Cortex of kidney (tissue), 1 donor: ENCODE data around the gene PARN.
"Not testable (repeated sequence)": the region's sequence is repeated elsewhere in the genome, so short reads cannot be mapped to it uniquely, and the experiment has no call there.

ENCODE experiments used
- DNase-seq: peaks from one replicate; lab custom pipeline; 2025; lab: John Stamatoyannopoulos, UW

The PARN gene, protein sequence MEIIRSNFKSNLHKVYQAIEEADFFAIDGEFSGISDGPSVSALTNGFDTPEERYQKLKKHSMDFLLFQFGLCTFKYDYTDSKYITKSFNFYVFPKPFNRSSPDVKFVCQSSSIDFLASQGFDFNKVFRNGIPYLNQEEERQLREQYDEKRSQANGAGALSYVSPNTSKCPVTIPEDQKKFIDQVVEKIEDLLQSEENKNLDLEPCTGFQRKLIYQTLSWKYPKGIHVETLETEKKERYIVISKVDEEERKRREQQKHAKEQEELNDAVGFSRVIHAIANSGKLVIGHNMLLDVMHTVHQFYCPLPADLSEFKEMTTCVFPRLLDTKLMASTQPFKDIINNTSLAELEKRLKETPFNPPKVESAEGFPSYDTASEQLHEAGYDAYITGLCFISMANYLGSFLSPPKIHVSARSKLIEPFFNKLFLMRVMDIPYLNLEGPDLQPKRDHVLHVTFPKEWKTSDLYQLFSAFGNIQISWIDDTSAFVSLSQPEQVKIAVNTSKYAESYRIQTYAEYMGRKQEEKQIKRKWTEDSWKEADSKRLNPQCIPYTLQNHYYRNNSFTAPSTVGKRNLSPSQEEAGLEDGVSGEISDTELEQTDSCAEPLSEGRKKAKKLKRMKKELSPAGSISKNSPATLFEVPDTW

DNA sequence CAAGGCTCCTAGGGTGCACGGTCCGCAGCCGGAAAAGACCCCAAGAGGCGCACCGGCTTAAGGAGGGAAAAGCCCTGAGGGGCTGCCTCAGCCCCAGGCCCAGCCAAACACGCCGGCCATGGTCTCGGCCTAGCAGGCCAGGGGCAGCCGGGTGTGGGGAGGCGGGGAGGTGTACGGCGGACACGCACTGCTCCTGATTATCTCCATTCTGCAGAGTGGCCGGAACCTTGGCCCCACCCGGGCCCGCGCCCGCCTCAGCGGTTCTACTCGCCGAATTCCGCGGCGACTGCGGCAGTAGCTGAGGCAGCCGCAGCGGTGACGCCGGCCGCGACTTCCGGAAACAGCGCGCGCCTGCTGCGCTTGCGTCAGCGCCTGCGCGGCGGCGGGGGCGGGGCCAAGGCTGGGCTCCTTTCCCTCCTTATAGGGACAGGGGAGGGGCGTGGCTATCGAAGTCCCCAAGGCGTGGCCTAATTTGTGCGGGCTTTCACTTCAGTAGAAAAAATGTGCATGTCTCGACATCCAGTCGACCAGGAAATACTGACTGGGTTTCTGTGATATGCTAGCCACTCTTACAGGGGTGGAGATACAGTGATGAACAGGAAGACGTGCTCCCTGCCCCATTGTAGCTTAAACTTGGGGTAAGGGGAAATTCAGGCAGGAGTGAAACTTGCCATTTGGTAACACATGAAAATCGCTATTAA is at the start of gene PARN:
Gene PARN, minus strand, starts transcription at position 342 of the 701 bp plus-strand sequence. Its CDS starts 135 bp downstream, at position 207.
- DNase-seq = peak; percentile 31

DNA sequence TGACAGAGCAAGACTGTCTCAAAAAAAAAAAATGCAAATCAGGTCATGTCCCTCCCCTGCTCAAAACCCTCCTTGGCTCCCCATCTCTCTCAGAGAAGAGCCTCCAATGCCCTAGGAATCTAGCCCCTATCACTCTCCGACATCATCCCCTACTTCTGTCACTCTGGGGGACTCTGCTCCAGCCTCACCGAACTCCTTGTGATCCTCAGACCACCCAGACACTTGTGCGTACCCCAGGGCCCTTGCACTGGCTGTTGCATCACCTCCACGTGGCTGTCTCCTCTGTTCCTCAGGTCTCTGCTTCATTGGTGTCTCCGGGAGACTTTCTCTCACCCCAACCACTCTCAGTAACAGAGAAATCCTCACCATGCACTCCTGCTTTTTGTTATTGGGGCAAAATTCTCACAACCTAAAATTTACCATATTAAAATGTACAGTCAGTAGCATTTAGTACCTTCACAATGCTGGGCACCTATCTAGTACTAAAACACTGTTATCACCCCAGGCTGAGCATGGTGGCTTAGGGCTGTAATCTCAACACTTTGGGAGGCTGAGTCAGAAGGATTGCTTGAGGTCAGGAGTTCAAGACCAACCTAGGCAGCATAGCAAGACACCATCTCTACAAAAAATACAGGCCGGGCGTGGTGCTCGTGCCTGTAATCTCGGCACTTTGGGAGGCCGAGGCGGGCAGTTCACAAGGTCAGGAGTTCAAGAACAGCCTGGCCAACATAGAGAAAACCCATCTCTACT is 48.9 kb upstream of the PARN start:
- no peak for DNase-seq

DNA sequence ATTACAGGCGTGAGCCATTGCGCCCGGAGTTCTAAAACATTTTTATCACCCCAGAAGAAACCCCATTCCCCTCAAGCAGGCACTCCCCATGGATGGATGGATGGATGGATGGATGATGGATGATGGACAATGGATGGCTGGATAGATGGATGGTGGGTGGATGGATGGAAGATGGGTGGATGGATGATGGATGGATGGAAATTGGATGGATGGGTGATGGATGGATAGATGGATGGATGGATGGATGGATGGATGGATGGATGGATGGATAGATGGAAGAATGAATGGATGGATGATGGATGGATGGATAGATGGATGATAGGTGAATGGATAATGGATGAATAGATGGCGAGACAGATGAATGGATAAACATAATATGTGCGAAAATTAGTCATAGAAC is 47.6 kb upstream of the PARN start:
- DNase-seq = no peak

DNA sequence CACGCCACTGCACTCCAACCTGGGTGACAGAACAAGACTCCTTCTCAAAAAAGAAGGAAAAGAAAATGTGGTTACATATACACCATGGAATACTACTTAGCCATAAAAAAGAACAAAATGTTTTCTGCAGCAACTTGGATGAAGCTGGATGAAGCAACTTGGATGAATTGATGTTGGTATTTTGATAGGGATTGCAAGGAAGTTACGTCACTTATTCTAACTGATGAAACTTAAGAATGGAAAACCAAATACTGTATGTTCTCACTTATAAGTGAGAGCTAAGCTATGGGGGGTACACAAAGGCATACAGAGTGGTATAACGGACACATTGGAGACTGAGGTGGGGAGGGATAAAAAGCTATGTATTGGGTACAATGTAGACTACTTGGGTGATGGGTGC is 46.6 kb upstream of the PARN start:
- DNase-seq = no peak

DNA sequence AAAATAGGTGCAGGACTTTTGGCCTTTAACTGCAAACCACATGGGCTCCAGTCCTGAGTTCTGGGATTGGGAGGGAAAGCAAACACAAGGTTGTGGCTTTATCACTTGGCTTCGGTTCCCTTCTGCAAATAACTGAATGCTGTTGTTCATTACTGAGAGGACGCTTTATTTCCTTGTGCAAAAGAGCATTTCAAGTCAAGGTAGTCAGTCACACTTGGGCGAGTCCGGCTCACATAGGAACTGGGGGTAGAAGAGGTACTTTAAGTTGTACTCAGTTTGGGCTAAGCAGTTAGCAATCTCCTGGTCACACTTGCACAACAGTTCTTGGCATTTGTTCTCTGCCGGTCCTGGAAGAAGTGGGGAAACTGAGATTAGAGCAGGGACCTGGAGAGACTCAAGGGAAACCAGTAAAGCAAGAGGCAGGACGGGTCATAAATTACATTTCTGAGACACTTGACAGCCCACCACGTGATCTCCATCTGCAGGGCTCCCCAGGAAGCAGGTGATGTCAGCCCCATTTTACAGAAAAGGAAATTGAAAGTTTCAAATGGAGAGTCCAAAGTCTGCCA is 42.4 kb upstream of the PARN start:
- no peak for DNase-seq

DNA sequence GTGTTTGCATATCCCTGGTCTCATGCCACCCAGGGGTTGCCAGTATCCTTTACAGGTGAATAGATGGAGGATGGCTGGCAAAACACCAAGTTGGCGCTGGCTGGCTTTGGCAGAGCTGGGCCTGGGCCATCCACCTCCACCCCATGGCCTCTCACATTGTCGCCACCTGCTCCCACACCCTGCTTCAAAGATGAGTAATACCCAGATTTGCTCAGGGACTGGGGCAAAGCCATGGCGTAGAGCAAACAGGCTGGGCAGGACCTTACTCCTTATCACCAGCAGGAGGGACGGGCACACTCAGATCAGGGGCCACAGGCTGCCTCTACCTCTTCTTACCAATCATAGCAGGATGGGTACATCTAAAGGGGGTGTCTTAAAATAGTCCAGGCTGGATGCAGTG is 39.7 kb upstream of the PARN start:
- DNase-seq = no peak

DNA sequence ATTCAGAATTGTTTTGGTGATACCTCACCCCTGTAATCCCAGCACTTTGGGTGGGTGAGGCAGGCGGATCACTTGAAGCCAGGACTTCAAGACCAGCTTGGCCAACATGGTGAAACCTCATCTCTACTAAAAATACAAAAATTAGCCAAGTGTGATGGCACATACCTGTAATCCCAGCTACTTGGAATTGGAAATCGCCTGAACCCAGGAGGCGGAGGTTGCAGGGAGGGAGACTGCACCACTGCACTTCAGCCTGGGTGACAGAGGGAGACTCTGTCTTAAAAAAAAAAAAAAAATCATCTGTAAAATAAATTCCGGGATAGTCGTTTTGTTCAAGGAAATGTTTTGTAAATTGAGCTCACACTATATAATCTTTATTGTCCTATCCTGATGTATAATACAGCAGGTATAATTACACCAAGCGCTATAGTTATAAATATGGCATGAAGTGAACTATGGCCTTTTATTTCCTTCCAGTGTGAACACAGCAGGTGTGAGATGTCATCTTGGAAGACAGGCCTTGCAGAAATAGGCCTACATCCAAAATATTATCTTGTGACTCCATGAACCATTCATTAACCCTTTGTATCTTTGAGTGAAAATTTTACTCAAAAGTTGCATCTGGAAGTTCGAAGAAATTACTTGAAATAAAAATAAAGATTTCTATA is 38.6 kb upstream of the PARN start:
- no peak for DNase-seq

DNA sequence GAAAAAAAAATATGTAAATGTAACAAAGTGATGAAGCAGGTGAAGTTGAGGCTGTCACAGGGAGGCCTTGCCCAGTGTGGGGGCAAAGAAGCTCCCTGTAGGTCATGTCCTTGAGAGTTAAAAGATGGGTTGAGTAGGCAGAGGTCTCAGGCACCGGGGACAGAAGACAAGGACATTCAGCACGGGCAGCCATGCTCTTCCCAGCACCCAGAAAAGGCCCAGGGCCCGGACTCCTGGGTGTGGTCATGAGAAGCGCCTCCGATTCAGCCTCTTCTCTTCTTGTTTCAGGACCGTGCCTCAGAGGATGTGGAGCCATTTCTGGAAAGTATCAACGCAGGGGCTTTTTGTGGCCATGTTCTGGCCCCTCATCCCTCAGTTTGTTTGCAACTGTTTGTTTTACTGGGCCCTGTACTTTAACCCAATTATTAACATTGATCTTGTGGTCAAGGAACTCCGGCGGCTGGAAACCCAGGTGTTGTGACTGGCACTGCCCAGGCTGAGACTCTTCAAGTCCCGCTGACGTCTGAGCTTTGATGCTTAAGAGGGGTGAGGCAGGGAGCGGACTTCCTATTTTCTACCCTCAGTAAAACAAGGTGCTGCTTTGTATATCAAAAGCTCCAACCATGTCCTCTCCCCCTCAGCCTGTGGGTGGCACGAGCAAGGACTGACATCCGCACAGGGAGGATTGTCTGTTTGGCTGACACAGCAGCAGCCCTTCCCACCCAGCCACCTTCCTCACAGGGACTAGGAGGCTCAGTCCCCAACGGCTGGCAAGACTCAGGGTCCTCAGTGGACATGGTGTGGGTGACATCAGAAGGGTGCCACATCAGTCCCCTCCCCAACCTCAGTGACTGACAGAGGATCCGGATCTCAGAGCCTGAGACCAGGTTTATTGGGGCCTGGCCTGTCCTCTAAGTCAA is 37.5 kb upstream of the PARN start:
- no peak for DNase-seq

DNA sequence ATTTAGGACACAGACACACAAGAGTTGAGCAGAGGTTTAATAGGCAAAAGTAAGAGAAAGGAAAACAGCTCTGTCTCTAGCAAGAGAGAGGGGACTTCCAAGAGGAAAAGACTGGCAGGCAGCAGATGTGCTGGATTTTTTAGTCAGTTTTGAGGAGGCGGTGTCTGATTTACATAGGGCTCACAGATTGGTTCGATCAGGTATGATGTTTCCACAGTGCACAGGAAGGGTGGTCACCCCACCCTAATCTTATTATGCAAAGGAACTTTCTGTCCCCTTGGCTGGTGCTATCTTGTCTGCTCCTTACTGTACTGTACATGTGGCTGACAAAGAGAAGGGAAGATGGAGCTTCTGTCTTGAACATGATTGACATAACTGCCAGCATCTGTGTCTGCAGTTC is 28.0 kb upstream of the PARN start:
- no peak for DNase-seq

DNA sequence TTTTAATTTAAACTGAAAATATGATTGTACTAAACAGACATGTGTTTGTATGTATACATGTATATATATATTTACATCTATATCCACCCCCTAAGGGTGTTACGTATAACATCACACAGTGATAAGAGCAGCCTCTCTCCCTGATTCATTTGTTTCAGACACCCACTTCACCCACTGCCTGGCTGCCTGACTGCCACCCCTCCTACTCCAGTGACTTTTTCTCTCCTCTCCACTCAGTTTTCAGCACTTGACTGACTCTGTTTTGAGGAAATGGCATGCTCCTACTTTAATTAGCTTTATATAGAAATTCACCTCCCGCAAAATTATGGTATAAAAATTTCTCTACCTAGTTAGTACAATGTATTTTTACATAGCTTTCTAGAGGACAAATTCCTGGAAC is 22.7 kb upstream of the PARN start:
- DNase-seq = no peak

DNA sequence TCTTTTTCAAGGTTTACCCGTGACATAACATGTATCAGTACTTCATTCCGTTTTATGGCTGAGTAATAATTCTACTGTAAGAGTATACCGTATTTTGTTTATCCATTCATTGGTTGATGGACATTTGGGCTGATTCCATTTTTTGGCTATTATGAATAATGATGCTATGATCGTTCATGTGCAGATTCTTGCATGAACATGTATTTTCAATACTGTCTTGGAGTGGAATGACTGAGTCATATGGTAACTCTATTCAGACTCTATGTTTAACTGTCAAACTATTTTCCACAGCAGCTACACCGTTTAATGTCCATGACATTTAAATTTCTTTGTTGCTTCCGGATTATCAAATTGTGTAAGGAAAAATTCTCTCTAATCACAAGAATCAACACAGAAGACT is 20.6 kb upstream of the PARN start:
- no peak for DNase-seq

DNA sequence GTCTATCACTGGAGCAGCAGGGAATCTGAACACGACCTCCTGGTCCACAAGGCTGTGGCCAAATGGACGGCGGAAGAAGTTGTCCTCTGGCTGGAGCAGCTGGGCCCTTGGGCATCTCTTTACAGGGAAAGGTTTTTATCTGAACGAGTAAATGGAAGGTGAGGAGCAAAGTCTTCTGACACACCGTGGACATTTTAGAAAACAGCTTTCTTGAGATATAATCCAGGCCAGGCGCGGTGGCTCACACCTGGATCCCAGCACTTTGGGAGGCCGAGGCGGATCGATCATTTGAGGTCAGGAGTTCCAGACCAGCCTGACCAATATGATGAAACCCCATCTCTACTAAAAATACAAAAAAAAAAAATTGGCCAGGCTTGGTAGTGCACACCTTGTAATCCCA is 19.8 kb upstream of the PARN start:
- DNase-seq = no peak

DNA sequence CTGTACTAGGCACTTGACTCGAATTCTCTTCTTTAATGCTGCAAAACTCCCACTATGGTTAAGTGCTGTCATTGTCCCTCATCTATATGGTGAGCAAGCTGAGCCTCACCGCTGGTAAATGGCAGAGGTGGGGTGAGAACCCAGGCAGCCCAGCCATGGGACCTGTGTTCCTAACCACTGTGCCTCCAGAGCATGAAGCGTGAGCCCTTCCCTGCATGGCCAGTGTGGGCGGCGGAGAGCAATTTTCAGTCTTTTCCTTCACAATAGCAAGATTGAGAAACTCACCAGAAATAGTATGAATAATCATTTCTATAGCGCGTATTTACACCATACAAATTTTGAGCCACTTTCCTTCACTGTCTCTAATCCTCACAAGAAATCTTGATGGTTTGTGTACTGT is 11.9 kb upstream of the PARN start:
- DNase-seq = no peak

DNA sequence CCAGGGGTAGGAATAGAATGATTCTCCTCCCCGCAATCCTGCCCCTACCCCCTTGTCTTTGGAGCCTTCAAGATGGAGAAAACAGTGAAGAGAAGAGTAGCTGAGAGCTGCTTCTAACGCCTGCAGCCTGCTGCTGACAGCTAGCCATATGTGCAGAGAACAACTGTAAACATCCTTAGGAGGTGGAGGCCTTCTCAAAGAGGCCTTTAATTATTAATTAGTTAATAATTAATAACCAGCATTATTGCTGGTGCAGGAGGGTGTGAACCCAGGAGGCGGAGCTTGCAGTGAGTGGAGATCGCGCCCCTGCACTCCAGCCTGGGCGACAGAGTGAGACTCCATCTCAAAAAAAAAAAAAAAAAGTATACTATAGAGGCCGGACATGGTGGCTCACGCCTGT is 11.1 kb upstream of the PARN start:
- DNase-seq = no peak

DNA sequence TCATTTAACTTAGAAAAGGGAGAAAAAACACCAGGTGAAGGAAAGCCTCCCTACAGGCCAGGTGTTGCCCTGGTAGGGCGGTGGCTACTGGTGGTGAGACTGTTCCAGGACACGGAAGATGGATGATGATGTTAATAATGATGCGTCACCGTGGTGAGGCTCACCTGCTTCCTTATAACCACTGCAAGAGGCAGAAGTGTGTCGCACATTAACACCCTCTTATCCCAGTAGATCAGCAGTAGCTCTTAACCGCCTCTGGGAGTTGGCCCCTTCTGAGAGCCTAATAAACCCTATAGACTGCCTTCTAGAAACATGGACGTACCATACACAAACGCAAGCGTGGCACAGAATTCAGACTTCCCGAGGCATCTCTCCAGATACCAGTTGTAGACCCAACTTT is 10.5 kb upstream of the PARN start:
- no peak for DNase-seq

DNA sequence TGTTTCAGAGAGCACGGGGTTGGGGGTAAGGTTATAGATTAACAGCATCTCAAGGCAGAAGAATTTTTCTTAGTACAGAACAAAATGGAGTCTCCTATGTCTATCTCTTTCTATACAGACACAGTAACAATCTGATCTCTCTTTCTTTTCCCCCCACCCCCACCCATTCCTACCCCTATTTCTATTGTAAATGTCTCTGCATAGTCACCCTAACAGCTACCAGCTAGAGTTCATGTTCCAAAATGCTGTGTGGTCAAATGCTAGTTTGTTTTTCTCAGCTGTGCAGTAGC is 6.8 kb upstream of the PARN start:
- DNase-seq = not testable (repeated sequence)

DNA sequence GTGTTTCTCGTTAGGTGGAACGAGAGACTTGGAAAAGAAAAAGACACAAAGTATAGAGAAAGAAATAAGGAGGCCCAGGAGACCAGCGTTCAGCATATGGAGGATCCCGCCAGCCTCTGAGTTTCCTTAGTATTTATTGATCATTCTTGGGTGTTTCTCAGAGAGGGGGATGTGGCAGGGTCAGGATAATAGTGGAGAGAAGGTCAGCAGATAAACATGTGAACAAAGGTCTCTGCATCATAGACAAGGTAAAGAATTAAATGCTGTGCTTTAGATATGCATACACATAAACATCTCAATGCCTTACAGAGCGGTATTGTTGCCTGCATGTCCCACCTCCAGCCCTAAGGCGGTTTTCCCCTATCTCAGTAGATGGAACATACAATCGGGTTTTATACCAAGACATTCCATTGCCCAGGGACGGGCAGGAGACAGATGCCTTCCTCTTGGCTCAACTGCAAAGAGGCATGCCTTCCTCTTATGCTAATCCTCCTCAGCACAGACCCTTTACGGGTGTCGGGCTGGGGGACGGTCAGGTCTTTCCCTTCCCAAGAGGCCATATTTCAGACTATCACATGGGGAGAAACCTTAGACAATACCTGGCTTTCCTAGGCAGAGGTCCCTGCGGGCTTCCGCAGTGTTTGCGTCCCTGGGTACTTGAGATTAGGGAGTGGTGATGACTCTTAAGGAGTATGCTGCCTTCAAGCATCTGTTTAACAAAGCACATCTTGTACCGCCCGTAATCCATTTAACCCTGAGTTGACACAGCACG is 6.3 kb upstream of the PARN start:
- not testable (repeated sequence) for DNase-seq

DNA sequence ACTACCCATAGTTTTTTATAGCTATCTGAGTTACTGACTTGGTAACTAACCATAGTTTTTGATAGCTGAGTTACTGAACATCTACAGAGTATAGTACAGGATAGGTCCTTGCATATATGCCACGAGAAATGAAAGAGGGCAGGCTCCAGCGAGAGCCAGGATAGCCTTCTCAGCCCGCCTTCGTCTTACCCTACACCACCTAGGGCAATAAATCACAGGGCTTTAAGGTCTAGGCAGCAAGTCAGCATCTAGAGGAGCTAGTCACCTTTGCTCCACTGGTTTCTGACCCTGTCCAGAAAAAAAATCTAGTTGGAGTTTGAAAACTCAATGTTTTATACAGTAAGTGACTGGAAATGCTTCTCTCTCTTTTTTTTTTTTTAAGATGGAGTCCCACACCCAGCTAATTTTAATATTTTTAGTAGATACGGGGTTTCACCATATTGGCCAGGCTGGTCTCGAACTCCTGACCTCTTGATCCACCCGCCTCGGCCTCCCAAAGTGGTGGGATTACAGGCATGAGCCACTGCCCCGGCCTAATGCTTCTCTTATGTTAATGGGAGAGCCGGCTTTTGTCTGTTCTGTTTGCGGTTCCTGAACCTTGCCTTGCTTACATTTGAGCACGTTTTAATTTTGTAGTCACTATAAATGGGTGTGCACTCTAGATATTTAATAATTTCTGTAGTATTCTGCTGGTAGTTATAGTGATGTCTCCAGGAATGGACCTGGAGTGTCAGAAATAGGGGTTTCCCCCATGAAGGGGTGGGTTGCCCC is 5.5 kb upstream of the PARN start:
- DNase-seq = no peak

DNA sequence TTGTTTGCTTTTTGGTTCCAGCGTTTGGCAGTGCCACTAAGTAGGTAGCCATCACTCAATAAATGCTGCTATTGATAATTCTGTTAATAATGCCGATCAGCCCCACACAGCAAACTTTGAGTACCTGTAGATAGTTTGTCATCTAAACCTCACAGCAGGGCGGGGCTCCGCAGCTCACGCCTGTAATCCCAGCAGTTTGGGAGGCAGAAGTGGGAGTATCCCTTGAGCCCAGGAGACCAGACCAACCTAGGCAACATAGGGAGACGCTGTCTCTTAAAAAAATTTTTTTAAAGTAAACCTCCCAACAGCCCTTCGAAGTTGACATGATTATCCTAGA is 4.3 kb upstream of the PARN start:
- DNase-seq = no peak
